SK-N-DZ (cell line): ENCODE results near the gene MAP2K1.

ENCODE experiments used
- DNase-seq: peaks from one replicate; pipeline ENCODE4 v3.0.0-alpha.2; 2015; ENCODE audit warnings: low spot score
- small RNA-seq, 2 experiments: library from RNA; depleted of rRNA; stranded (forward); fragments of <200 nt; gene quantifications; one replicate each; pipeline ENCODE3, GENCODE V24; 2014

Gene MAP2K1

GRCh38 chr15:66503780-66504562 lies 117.3 kb downstream of the MAP2K1 start:
- DNase-seq: no peak

GRCh38 chr15:66504563-66505429 lies 118.1 kb downstream of the MAP2K1 start, which contains the start of the genes RPL4 and ZWILCH:
Gene RPL4, minus strand, starts transcription at chr15:66504855. Its CDS starts 65 bp downstream, at chr15:66504790.
Gene ZWILCH, plus strand, starts transcription at chr15:66505326. Its CDS starts 13 bp downstream, at chr15:66505339.
- peak; percentile 86 for DNase-seq

DNA sequence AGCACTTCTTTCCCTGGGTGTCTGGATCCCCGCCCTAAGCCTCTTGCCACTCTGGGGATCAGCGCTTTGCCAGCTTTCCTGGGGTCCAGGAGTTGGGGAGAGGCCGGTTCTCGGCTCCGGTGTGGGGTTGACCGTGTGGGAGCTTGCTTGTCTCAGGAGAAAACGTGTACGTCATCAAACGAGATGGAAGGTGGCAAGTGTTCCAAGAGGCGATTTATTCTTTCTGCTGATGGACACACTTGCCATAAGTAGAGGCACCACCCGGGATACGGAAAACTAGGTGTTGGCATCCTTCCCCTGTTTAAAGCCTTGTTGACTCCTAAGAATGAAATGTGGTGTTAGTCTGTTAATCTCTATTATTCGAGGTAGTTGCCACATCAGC lies 118.7 kb downstream of the MAP2K1 start:
- no peak for DNase-seq

- DNase-seq: no peak
Measured at GRCh38 chr15:66505818-66506217, 119.1 kb downstream of the MAP2K1 start.

- no peak for DNase-seq
Measured at GRCh38 chr15:66508293-66508883, 121.7 kb downstream of the MAP2K1 start.

DNA sequence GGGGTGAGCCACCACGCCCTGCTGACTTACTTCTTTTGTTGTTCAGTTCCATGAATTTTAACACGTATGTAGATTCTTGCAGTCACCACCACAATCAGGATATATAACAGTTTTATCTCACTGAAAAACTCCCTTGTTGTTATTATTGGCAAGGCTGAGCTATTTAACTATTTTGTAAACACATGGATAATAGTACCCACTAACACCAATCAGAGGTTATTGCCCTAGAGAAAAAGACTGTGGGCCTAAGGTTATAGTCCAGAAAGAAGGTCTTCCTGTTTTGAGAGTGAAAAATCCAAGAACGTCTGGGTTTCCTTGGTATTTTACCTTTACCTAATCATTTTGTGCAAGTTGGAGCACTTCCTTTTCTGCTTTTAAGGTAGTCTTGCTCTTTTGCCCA lies 127.9 kb downstream of the MAP2K1 start:
- DNase-seq: no peak

DNA sequence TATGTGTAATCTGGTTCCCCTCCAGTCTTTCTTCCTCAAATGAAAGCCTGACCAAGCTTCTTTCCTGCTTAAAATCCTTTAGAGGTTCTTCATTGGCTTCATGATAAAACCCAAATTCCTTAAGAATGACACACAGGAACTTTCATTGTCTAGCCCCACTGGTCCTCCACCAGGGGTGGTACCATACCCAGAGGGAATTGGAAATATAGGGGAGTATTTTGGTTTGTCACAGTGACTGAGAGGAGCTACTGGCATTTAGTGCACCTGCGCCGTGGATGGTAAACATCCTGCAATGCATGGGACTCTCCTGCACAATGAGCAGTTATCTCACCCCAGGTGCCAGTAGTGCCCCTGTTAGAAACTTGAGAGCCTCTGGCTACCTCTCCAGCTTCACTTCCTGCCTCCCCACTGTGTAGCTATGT lies 129.2 kb downstream of the MAP2K1 start:
- DNase-seq: no peak

DNA sequence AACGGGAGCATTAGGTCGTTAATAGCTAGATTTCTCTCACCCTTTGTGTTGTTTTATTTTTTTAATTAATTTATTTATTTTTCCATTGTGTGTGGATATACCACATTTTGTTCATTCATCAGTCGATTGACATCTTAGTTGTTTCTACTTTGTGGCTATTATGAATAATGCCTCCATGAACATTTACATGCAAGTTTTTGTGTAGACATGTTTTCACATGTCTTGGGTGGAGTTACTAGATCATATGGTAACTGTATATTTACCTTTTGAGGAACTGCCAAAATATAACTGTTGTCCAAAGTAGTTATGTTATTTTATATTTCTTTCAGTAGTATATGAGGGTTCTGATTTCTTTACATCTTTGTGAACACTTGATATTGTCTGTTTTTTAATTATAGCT lies 137.2 kb downstream of the MAP2K1 start:
- no peak for DNase-seq

GRCh38 chr15:66524838-66525237 lies 138.1 kb downstream of the MAP2K1 start:
- DNase-seq: no peak

DNA sequence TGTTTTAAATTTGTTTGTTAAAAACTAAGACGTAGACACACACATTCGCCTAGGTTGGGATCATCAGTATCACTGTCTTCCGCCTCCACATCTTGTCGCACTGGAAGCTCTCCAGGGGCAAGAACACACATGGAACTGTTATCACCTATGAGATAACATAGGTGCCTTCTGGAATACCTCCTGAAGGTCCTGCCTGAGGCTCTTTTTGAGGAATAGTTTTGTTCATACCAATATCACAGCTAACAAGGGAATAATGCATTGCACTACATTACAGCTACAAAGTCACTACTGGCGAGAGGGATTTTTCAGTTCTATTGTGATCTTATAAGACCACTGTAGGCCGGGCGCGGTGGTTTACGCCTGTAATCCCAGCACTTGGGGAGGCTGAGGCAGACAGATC lies 148.3 kb downstream of the MAP2K1 start:
- DNase-seq: no peak

Small RNA genes within 50 kb of the gene (small RNA-seq; reads per million reads assigned to genes)
- 0 reads per million in 2 experiments for gene ATP5MFP6
- 0 reads per million in 2 experiments for gene MIR4512
- 0 reads per million in 2 experiments for gene RF00019
- 0 reads per million in 2 experiments for gene RF01159
- gene SCARNA14: 5.9 to 17.9 reads per million in 2 experiments
- gene SNORD16: 0 reads per million in 2 experiments
- 0 reads per million in 2 experiments for gene SNORD18A
- gene SNORD18B: 0 reads per million in 2 experiments
- gene SNORD18C: 0 reads per million in 2 experiments
